ENCODE results near the gene CMTM8. TPM values are rescaled to one million over a fixed set of nuclear protein-coding genes. Genes with fewer than 3 reads are reported as not detected.

The CMTM8 gene
- total and polyA plus RNA-seq, 2 experiments from 2014 or later: 19.9 to 24.5 TPM

DNA sequence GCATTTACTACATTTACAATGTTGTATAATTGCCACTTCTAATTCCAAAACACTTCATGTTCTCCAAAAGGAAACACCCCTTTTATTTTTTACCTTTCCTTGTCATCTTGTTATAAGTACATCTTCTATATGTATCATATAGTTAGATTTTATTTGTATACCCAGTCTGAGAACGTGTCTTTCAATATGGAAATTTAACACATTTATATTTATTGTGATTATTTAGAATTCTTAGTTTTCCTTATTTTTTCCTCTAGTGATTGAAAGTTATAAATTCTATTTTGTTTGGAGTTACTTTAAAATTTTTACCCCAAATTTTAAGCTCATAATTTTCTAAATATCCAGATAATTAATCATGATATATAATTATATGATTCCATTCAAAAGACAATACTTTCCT, 15.8 kb downstream of the CMTM8 start:
- Histone ChIP-seq H3K9me2 (ENCODE audit: insufficient read depth) (no peaks in the 10 kb centered on the region; the same call in 1 of the 2 replicates), H4K20me1 (replicated peaks; ENCODE audit: insufficient read depth) (no peaks in the 10 kb centered on the region), H3K27ac (ENCODE audit: low read depth) (no peak overlapping the region), H2AFZ (no peak overlapping the region), H3K4me3 (no peak overlapping the region), H3K4me1 (ENCODE audit: insufficient read depth) (no peaks in the 10 kb centered on the region), H3F3A (replicated peaks; ENCODE audit: low read depth) (no peaks in the 10 kb centered on the region), H3K79me2 (replicated peaks; ENCODE audit: insufficient read depth) (peaks cover 17% of the 10 kb centered on the region), H3K27me3 (ENCODE audit: insufficient read depth) (no peaks in the 10 kb centered on the region), H3K36me3 (ENCODE audit: insufficient read depth) (no peaks in the 10 kb centered on the region), H3K4me2 (no peak overlapping the region)
- H3K27me3 Mint-ChIP-seq (ENCODE audit: insufficient read depth, low read depth, poor library complexity): peaks cover 2% of the 10 kb centered on the region
- TF ChIP-seq ZNF114 (CRISPR knock-in tag; IDR thresholded peaks at IDR 0.05) (no peak), EZH2 (IDR thresholded peaks at IDR 0.05; ENCODE audit: low read depth, unreplicated experiment) (no peak), ZNF462 (CRISPR knock-in tag; IDR thresholded peaks at IDR 0.05) (no peak), CTCF (conservative IDR thresholded peaks at IDR 0.05; ENCODE audit: low read depth in 2 of 2) (no peak), NANOG (IDR thresholded peaks at IDR 0.05; ENCODE audit: borderline replicate concordance) (no peak), ZNF331 (CRISPR knock-in tag; IDR thresholded peaks at IDR 0.05; ENCODE audit: low read depth) (no peak), ETS1 (IDR thresholded peaks at IDR 0.05) (no peak), CREB1 (CRISPR knock-in tag; IDR thresholded peaks at IDR 0.05; ENCODE audit: low read depth) (no peak), EZH2phosphoT487 (IDR thresholded peaks at IDR 0.05; ENCODE audit: unreplicated experiment) (no peak), JUNB (IDR thresholded peaks at IDR 0.05; ENCODE audit: unreplicated experiment) (no peak), STAT1 (IDR thresholded peaks at IDR 0.05; ENCODE audit: unreplicated experiment) (no peak), POLR2AphosphoS5 (IDR thresholded peaks at IDR 0.05; ENCODE audit: low read depth) (no peak)
- TF ChIP-seq, protein P1, sequence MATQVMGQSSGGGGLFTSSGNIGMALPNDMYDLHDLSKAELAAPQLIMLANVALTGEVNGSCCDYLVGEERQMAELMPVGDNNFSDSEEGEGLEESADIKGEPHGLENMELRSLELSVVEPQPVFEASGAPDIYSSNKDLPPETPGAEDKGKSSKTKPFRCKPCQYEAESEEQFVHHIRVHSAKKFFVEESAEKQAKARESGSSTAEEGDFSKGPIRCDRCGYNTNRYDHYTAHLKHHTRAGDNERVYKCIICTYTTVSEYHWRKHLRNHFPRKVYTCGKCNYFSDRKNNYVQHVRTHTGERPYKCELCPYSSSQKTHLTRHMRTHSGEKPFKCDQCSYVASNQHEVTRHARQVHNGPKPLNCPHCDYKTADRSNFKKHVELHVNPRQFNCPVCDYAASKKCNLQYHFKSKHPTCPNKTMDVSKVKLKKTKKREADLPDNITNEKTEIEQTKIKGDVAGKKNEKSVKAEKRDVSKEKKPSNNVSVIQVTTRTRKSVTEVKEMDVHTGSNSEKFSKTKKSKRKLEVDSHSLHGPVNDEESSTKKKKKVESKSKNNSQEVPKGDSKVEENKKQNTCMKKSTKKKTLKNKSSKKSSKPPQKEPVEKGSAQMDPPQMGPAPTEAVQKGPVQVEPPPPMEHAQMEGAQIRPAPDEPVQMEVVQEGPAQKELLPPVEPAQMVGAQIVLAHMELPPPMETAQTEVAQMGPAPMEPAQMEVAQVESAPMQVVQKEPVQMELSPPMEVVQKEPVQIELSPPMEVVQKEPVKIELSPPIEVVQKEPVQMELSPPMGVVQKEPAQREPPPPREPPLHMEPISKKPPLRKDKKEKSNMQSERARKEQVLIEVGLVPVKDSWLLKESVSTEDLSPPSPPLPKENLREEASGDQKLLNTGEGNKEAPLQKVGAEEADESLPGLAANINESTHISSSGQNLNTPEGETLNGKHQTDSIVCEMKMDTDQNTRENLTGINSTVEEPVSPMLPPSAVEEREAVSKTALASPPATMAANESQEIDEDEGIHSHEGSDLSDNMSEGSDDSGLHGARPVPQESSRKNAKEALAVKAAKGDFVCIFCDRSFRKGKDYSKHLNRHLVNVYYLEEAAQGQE (IDR thresholded peaks at IDR 0.05; ENCODE audit: unreplicated experiment): no peak
- DNase-seq (ENCODE audit: low spot score) (no peak), ATAC-seq (no peak)
- H3K4me3 Mint-ChIP-seq: no peak overlapping the region
- H3K36me3 Mint-ChIP-seq (ENCODE audit: low read depth): peaks cover 20% of the 10 kb centered on the region
- H3K9me3 Mint-ChIP-seq: peaks cover 16% of the 10 kb centered on the region; the same call in 2 of the 3 replicates
- H3K27ac Mint-ChIP-seq: no peak overlapping the region
- H3K4me1 Mint-ChIP-seq: no peaks in the 10 kb centered on the region
